HUES64 (cell line): ENCODE results near the gene TMPRSS9.
"Not testable (repeated sequence)": the region's sequence is repeated elsewhere in the genome, so short reads cannot be mapped to it uniquely, and the experiment has no call there.

Experiments
- H3K27ac ChIP-seq: 2 replicates; pipeline ENCODE4 v1.7.0; 2013; ENCODE audit warnings: low read depth, low read length, inconsistent platforms
- H3K27me3 ChIP-seq: 2 replicates; pipeline ENCODE4 v1.6.1; 2013; ENCODE audit warnings: mild to moderate bottlenecking, low read length; ENCODE audit not compliant: insufficient read depth
- H3K36me3 ChIP-seq: 2 replicates; pipeline ENCODE4 v1.6.1; 2013; ENCODE audit warnings: mild to moderate bottlenecking, low read length; ENCODE audit not compliant: insufficient read depth
- H3K4me1 ChIP-seq: 2 replicates; pipeline ENCODE4 v1.6.1; 2013; ENCODE audit warnings: mild to moderate bottlenecking, low read length, moderate library complexity; ENCODE audit not compliant: insufficient read depth
- H3K4me3 ChIP-seq: 2 replicates; pipeline ENCODE4 v1.5.1; 2013; ENCODE audit warnings: mild to moderate bottlenecking, low read length, moderate library complexity
- H3K9ac ChIP-seq: 2 replicates; pipeline ENCODE4 v1.6.1; 2013; ENCODE audit warnings: mild to moderate bottlenecking, low read depth, low read length
- H3K9me3 ChIP-seq: 2 replicates; pipeline ENCODE4 v1.6.1; 2013; ENCODE audit warnings: low read depth, low read length; ENCODE audit not compliant: insufficient read depth
- WGBS: fragments of 150-250, 120-280 bp; methylation state at CpG from one replicate; pipeline ENCODE4 v1.1.7; 2013; ENCODE audit warnings: missing lambda C conversion rate; 5-methylcytosine and 5-hydroxymethylcytosine counted together

TMPRSS9 gene

DNA sequence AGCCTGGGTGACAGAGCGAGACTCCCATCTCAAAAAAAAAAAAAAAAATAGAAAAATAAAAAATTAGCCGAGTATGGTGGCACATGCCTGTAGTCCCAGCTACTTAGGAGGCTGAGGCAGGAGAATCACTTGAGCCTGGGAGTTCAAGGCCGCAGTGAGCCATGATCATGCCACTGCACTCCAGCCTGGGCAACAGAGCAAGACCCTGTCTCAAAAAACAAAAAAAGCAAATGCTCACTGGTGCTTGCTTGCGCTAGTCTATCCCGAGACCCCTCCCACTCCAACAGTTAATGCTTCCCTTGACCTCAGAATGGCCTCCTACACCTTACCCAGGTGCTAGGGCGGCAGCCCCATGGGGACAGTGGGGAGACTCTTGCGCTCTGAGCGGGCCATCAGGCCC lies 57.4 kb downstream of the TMPRSS9 start:
- WGBS: 92% methylated on average over 7 of the region's 8 CpGs
- H3K9ac ChIP-seq, H3K9me3 ChIP-seq, H3K36me3 ChIP-seq, H3K27ac ChIP-seq, H3K4me3 ChIP-seq, H3K27me3 ChIP-seq, H3K4me1 ChIP-seq: not testable (repeated sequence)

DNA sequence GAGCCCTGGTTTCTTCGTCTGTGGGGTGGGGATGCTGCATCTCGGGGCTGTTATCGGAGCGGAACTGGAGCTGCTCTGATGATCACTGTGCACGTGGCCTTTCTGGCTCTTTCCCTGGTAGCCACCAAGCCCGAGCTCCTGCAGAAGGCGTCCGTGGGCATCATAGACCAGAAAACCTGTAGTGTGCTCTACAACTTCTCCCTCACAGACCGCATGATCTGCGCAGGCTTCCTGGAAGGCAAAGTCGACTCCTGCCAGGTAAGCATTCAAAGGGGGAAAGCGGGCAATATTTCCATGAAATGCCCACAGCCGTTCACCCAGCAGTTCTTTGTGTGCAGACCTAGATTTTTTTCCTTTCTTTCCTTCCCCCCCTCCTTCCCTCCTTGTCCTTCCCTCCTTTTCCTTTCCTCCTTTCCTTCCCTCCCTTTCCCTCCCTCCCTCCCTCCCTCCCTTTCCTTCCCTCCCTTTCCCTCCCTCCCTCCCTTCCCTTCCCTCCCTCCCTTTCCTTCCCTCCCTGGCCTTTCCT lies 57.9 kb downstream of the TMPRSS9 start:
- WGBS: 92% methylated on average over 13 of the region's 13 CpGs
- Histone ChIP-seq H3K27me3 (no peaks in the 10 kb centered on the region), H3K4me3 (no peak overlapping the region), H3K36me3 (0 out of 2 replicates have a peak, but pooled peaks cover 4% of the 10 kb centered on the region), H3K4me1 (no peaks in the 10 kb centered on the region), H3K9me3 (no peaks in the 10 kb centered on the region), H3K27ac (no peak overlapping the region), H3K9ac (no peak overlapping the region)

DNA sequence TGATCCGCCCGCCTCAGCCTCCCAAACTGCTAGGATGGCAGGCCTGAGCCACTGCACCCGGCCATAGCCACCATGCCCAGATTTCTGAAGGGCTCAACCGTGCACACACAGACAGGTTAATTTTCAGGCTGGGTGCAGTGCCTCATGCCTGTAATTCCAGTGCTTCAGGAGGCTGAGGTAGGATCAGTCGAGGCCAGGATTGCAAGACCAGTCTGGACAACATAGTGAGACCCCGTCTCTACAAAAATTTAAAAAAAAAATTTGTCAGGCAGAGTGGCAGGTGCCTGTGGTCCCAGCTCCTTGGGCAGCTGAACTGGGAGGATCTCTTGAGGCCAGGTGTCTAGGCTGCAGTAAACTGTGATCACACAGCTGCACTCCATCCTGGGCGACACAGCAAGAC lies 59.7 kb downstream of the TMPRSS9 start:
- 95% methylated on average over 7 of the region's 7 CpGs for WGBS
- Histone ChIP-seq H3K4me1 (no peaks in the 10 kb centered on the region), H3K9ac (no peak overlapping the region), H3K27me3 (no peaks in the 10 kb centered on the region), H3K36me3 (peaks cover 8% of the 10 kb centered on the region; the same call in 1 of the 2 replicates), H3K4me3 (no peak overlapping the region), H3K9me3 (no peaks in the 10 kb centered on the region), H3K27ac (no peak overlapping the region)

DNA sequence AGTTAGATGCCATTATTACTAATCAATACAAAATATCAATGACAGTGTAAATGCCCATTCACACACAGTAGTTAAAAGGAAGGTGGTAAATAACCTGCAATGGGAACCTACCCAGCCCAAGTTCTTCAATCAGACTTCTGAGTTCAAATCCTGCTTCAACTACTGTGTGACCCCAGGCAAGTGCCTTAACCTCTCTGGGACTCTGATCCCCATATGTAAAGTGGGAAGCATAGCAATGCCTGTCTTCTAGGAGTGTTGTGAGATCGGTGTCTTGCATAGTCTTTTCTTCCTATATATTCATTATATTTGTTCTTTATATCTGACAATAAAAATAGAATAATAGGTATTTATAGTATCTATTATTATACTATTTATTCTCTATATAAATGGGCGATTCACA lies 60.4 kb downstream of the TMPRSS9 start:
- peaks cover 8% of the 10 kb centered on the region; the same call in 1 of the 2 replicates for H3K36me3 ChIP-seq
- no peaks in the 10 kb centered on the region for H3K9me3 ChIP-seq
- H3K27me3 ChIP-seq: no peaks in the 10 kb centered on the region
- H3K27ac ChIP-seq: no peak overlapping the region
- H3K4me1 ChIP-seq: no peaks in the 10 kb centered on the region
- H3K9ac ChIP-seq: no peak overlapping the region
- H3K4me3 ChIP-seq: no peak overlapping the region
- WGBS: 100% methylated on average over 1 of the region's 2 CpGs

DNA sequence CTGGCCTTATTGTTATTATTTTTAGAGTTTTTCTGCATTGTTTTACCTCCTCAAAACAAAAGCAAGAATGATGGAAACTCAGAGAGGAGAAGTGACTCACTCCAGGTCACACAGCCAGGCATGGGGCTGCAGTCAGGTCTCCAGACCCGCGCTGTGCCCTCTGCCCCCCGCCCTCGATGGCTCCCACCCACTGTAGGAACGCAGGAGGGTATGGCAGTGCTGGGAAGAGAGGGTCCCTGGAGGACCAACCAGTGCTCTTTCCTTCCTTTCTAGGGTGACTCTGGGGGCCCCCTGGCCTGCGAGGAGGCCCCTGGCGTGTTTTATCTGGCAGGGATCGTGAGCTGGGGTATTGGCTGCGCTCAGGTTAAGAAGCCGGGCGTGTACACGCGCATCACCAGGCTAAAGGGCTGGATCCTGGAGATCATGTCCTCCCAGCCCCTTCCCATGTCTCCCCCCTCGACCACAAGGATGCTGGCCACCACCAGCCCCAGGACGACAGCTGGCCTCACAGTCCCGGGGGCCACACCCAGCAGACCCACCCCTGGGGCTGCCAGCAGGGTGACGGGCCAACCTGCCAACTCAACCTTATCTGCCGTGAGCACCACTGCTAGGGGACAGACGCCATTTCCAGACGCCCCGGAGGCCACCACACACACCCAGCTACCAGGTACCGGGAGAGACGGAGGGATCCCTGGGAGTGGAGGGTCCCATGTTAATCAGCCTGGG lies 61.7 kb downstream of the TMPRSS9 start:
- no peak overlapping the region for H3K9ac ChIP-seq
- no peak overlapping the region for H3K27ac ChIP-seq
- H3K9me3 ChIP-seq: no peaks in the 10 kb centered on the region
- H3K4me1 ChIP-seq: peaks cover 5% of the 10 kb centered on the region
- H3K27me3 ChIP-seq: no peaks in the 10 kb centered on the region
- H3K36me3 ChIP-seq: peaks cover 8% of the 10 kb centered on the region; the same call in 1 of the 2 replicates
- no peak overlapping the region for H3K4me3 ChIP-seq
- 95% methylated on average over 23 of the region's 23 CpGs for WGBS

DNA sequence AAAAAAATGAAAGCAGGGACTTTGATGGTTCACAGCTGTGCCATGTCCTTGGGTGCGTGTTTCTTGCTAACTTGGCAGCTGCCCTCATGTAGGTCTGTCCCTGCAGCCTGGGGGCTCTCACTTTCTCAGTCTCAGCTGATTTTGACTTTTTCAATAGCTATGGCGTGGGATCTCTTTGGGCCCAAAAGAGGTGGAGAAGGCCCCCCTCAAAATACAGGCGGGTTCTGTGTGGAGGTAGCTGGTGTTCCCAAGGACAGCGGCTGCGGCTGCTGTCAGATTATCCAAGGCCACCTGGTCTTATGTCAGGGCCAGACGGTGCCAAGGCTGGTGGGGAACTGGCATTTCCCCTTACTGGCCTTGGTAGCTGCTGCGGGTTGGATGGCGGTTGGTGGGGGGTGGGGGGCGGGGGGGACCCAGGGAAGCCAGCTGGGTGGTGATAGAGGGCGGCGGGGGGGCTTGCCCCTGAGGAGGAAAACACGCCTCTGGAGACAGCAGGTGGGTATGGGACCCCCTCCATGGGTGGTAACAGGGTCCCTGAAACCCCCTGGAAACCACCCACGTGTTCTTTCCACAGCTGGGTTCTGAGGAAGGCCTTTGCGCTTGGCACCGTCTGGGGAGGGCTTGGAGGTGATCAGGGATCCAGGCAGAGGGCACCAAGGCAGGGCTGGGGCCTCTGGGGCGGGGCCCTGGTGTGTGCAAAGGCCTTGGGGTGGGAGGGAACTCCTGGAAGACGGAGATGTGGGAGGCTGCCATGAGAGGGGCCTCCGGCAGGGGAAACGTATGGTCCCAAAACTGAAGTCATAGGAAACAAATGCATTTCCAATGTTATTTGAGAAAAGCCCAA lies 63.2 kb downstream of the TMPRSS9 start:
- 94% methylated on average over 16 of the region's 19 CpGs for WGBS
- H3K4me1 ChIP-seq: peaks cover 10% of the 10 kb centered on the region
- H3K9ac ChIP-seq: no peak overlapping the region
- H3K27me3 ChIP-seq: no peaks in the 10 kb centered on the region
- no peaks in the 10 kb centered on the region for H3K9me3 ChIP-seq
- no peak overlapping the region for H3K27ac ChIP-seq
- H3K36me3 ChIP-seq: peaks cover 4% of the 10 kb centered on the region; the same call in 1 of the 2 replicates
- no peak overlapping the region for H3K4me3 ChIP-seq

DNA sequence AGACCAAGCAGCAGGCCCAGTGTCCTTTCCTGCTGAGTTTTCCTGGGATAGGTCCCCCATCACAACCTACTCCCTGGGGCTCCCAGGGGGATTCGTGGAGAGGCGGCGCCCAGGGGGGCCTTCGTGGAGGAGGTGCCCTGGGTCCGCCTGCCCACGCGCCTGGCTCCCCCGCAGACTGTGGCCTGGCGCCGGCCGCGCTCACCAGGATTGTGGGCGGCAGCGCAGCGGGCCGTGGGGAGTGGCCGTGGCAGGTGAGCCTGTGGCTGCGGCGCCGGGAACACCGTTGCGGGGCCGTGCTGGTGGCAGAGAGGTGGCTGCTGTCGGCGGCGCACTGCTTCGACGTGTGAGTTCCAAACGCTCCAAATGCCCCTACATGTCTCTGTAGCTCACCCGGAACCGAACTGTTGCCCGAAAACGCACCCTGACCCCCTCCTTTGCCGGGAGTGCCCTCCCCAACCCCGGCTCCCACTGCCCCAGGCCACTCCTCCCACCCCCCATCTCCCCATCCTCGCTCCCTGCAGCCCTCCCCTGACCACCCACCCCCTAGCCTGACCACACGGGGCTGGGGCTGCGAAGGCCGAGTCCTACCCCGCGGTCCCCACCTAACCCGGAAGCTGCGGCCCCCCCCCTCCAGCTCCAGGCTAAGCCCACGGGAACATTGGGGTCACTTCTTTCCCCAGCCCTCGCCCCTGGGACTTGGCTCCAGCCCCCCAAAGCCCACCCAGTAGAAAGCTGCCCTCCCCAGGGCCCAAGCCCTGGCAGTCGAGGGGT lies 64.0 kb downstream of the TMPRSS9 start:
- H3K36me3 ChIP-seq: peaks cover 4% of the 10 kb centered on the region; the same call in 1 of the 2 replicates
- H3K4me3 ChIP-seq: peak overlapping the region; percentile 87; the same call in 1 of the 2 replicates
- H3K4me1 ChIP-seq: peaks cover 18% of the 10 kb centered on the region
- WGBS: 88% methylated on average over 45 of the region's 46 CpGs
- H3K27ac ChIP-seq: no peak overlapping the region
- H3K9me3 ChIP-seq: no peaks in the 10 kb centered on the region
- no peak overlapping the region for H3K9ac ChIP-seq
- H3K27me3 ChIP-seq: no peaks in the 10 kb centered on the region

DNA sequence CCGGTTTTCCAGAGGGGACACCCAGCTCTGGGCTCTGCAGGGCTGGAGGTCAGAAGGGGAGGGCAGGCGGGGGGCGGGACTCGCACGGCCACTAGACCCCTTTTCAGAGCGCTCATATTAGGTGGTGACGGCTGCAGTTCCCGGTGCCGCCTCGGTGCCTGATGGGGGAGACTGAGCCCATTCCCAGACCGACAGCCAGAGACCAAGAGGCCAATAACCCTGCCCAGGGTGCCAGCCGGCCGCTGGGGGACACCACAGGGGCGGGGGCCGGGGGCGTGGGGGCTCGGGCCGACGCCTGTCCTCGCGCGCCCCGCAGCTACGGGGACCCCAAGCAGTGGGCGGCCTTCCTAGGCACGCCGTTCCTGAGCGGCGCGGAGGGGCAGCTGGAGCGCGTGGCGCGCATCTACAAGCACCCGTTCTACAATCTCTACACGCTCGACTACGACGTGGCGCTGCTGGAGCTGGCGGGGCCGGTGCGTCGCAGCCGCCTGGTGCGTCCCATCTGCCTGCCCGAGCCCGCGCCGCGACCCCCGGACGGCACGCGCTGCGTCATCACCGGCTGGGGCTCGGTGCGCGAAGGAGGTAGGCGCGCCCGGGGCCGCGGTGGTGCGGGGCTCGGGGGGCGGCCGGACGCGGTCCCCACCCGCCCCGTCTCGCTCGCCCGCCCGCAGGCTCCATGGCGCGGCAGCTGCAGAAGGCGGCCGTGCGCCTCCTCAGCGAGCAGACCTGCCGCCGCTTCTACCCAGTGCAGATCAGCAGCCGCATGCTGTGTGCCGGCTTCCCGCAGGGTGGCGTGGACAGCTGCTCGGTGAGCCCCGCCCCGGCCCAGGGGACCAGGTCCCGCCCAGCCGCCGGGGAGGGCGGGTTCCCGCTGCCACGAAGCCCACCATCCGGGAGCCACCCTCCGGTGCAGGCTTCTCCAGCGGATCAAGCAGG lies 64.9 kb downstream of the TMPRSS9 start:
- H3K9me3 ChIP-seq: no peaks in the 10 kb centered on the region
- H3K4me3 ChIP-seq: peak overlapping the region; percentile 87

DNA sequence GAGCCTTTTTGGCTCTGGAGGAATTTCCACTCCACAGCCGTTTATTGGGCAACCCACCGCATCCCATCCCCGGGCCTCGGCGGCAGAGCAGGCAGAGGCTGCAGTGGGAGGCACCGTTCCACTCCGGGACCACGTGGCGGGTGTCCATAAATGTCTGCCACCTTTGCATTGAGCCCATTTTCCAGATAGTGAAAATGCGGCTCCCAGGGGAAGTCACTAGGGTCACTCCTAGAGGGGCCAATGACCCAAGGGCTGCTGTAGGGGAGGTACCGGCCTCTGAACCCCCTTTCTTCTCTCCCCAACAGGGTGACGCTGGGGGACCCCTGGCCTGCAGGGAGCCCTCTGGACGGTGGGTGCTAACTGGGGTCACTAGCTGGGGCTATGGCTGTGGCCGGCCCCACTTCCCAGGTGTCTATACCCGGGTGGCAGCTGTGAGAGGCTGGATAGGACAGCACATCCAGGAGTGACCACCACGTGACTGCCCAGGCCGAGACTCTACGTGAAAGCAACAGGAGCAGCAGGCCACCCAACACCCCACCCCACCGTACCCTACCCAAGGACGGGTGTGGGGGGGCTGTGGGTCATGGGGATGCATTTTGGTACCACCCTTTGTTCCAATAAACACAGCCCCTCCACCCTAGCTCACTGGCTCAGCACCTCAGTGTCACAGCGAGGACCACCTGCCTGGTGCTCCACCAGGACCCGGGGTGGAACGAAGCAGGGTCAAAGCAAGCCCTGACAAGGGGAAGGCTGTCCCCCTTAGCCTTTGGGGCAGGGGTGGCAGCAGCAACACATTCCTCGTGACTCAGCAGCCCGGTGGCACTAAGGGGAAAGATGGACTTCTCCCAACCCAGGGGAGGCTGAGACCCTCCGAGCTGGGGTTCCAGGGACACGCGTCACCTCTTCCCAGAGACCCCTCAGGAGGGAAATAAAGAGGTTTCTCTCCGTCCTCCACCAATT lies 65.8 kb downstream of the TMPRSS9 start:
- 74% methylated on average over 29 of the region's 29 CpGs for WGBS
- Histone ChIP-seq H3K4me1 (peaks cover 18% of the 10 kb centered on the region), H3K36me3 (peaks cover 16% of the 10 kb centered on the region), H3K9ac (peak overlapping the region; percentile 99), H3K27ac (peak overlapping the region; percentile 99), H3K9me3 (no peaks in the 10 kb centered on the region), H3K4me3 (peak overlapping the region; percentile 87), H3K27me3 (no peaks in the 10 kb centered on the region)

More for the DNA sequence above, 64.9 kb downstream of the TMPRSS9 start:
- WGBS: 3% methylated on average over 101 of the region's 101 CpGs
- Histone ChIP-seq H3K4me1 (peaks cover 18% of the 10 kb centered on the region), H3K27ac (peak overlapping the region; percentile 46; the same call in 1 of the 2 replicates), H3K27me3 (no peaks in the 10 kb centered on the region), H3K36me3 (peaks cover 7% of the 10 kb centered on the region), H3K9ac (peak overlapping the region; percentile 99)
